Upper lobe of right lung (tissue), 1 donor: ENCODE data around the gene PLA2G5. TPM values are rescaled to one million over a fixed set of nuclear protein-coding genes. Genes with fewer than 3 reads are reported as not detected.

Experiments used
- ATAC-seq: fragments of 200-7000 bp; cut with Tn5 transposase; one replicate; pipeline ENCODE4 v1.9.1; 2020; ENCODE audit warnings: mild to moderate bottlenecking, moderate library complexity
- DNase-seq: peaks from one replicate; pipeline ENCODE4 v3.0.0-alpha.2; 2020
- H3K27ac ChIP-seq: fragments of 200-600 bp; one replicate; pipeline ENCODE4 v1.8.0; 2022
- H3K27me3 ChIP-seq: fragments of 200-600 bp; one replicate; pipeline ENCODE4 v1.8.0; 2022; ENCODE audit warnings: mild to moderate bottlenecking
- H3K36me3 ChIP-seq: fragments of 200-600 bp; one replicate; pipeline ENCODE4 v1.8.0; 2022
- H3K4me1 ChIP-seq: fragments of 200-600 bp; one replicate; pipeline ENCODE4 v1.8.0; 2022
- H3K4me3 ChIP-seq: fragments of 200-600 bp; one replicate; pipeline ENCODE4 v1.8.0; 2022; ENCODE audit warnings: mild to moderate bottlenecking
- H3K9me3 ChIP-seq: fragments of 200-600 bp; one replicate; pipeline ENCODE4 v1.8.0; 2022
- intact Hi-C: fragments of 100-400 bp; cut with DNase I; formaldehyde crosslinking; loops from one replicate; pipeline ENCODE4 v1.11.0; 2022
- total RNA-seq: library from RNA; stranded (reverse); fragmentation: NEBNext Ultra II Directional; extraction: Animal tissue kit (Norgen Biotek cat#: 25700); gene quantifications from one replicate; pipeline ENCODE4 v1.2.1, GENCODE V29; 2021
- TF ChIP-seq, protein P1 (sequence below): fragments of 200-600 bp; IDR thresholded peaks from one replicate; pipeline ENCODE4 v1.8.0; 2022; ENCODE audit warnings: antibody characterized with exemption
- donor health status: DM: no; HTN: yes; CAD: no; lungs with severe emphysema.

The PLA2G5 gene
- total RNA-seq, 1 donor from 2014 or later: 4.9 TPM

DNA sequence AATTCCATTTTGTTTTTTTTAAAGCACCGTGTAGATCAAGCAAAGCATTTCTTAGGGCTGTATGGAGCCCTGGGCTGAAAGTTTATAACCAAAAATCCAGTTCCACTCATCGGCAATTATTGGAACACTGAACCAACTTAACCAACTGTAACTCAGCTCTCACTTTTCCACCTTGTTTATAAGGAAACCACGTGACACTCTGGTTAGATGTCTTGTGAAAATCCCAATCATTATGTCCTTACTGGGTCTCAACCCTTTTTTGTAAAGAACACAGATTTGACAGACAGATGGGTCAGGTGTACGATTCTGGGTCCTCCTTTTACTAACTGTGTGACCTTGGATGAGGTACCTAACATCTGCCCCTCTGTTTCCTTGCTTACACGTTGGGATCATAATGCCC lies 6.2 kb downstream of the PLA2G5 start:
- TF ChIP-seq, protein P1, sequence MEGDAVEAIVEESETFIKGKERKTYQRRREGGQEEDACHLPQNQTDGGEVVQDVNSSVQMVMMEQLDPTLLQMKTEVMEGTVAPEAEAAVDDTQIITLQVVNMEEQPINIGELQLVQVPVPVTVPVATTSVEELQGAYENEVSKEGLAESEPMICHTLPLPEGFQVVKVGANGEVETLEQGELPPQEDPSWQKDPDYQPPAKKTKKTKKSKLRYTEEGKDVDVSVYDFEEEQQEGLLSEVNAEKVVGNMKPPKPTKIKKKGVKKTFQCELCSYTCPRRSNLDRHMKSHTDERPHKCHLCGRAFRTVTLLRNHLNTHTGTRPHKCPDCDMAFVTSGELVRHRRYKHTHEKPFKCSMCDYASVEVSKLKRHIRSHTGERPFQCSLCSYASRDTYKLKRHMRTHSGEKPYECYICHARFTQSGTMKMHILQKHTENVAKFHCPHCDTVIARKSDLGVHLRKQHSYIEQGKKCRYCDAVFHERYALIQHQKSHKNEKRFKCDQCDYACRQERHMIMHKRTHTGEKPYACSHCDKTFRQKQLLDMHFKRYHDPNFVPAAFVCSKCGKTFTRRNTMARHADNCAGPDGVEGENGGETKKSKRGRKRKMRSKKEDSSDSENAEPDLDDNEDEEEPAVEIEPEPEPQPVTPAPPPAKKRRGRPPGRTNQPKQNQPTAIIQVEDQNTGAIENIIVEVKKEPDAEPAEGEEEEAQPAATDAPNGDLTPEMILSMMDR: no peak
- Histone ChIP-seq H3K4me1 (peaks cover 3% of the 10 kb centered on the region), H3K27ac (no peak overlapping the region), H3K4me3 (no peak overlapping the region), H3K36me3 (no peaks in the 10 kb centered on the region), H3K27me3 (no peaks in the 10 kb centered on the region), H3K9me3 (no peaks in the 10 kb centered on the region)
- intact Hi-C loops: no loop called here
- ATAC-seq (no peak), DNase-seq (no peak)

DNA sequence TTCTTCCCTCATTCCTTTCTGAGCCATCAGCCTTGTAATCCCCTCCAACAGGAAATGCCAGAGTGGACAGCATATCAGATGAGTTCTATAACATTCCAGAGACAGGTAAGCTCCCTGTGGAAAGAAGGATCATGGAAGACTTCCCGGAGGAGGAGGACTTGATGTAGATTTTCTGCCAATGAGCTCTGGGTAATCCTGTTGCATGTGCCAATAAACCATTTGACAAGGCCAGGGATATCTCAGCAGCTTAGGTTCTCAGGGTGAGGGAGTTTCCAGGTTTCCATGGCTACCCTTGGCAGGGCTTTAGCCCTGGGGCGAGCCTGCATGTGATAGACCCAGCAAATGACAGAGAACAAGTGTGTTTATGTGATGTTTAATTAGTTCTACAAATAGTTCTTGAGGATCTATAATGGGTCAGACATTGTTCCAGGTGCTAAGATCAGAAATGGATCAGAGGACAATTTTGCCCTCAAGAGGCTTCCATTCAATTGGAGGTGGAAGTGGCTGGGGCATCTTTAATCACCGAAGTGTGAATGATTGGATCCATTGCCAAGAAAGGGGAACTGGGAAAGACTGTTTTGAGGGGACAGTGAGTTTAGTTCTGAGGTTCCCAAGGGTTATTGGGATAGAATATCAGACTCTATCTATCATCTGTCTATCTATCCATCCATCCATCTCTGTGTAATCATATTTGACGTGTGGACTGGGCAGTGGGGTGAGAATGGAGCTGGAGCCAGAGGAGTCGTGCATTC lies 6.9 kb downstream of the PLA2G5 start:
- Histone ChIP-seq H3K27me3 (no peaks in the 10 kb centered on the region), H3K36me3 (no peaks in the 10 kb centered on the region), H3K4me3 (no peak overlapping the region), H3K27ac (no peak overlapping the region), H3K9me3 (no peaks in the 10 kb centered on the region), H3K4me1 (peaks cover 3% of the 10 kb centered on the region)
- TF ChIP-seq, protein P1: no peak
- no peak for ATAC-seq
- intact Hi-C loops: no loop called here
- DNase-seq: no peak

GRCh38 chr1:20078171-20078651 lies 8.2 kb downstream of the PLA2G5 start:
- DNase-seq: no peak
- H3K4me3 ChIP-seq: no peak overlapping the region
- no peaks in the 10 kb centered on the region for H3K27me3 ChIP-seq

GRCh38 chr1:20078711-20079110 lies 8.7 kb downstream of the PLA2G5 start:
- H3K4me1 ChIP-seq: peaks cover 3% of the 10 kb centered on the region

More at GRCh38 chr1:20078171-20078651, 8.2 kb downstream of the PLA2G5 start:
- no peaks in the 10 kb centered on the region for H3K36me3 ChIP-seq
- H3K4me1 ChIP-seq: peaks cover 3% of the 10 kb centered on the region
- TF ChIP-seq, protein P1: no peak
- ATAC-seq: no peak
- no peak overlapping the region for H3K27ac ChIP-seq
- no peaks in the 10 kb centered on the region for H3K9me3 ChIP-seq
- intact Hi-C loops: no loop called here

DNA sequence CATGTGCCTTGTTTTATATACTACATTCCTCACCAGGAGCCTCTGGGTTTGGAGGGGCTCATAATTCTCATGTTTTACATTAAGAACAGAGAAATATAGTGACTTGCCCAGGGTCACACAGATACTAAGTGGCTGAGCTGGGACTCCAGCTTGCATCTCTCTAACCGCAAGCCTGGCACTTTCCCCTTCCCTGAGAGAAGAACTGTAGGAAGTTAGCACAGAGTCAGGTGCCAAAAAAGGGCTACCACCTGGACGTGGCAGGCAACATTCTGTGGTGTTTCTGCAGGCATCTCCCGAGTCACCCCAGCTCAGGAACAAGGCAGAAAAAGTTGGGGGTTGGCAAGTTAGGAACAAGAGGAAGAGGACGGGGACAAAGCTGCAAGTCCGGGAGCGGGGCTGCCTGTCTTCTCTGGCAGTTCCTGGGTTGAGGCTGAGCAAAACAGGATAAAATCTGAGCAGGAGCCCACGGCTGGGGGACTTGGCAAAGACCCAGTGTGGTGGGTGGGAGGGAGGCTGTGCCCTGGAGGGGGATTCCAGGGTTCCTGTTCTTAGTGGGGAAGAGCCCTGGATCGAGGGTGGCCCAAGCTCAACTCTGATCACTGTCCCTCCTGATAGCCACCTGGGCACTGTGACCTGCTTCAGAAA lies 9.8 kb downstream of the PLA2G5 start:
- Histone ChIP-seq H3K27ac (no peak overlapping the region), H3K4me3 (no peak overlapping the region), H3K36me3 (no peaks in the 10 kb centered on the region), H3K9me3 (no peaks in the 10 kb centered on the region), H3K4me1 (peaks cover 3% of the 10 kb centered on the region), H3K27me3 (no peaks in the 10 kb centered on the region)
- no peak for ATAC-seq
- no peak for DNase-seq
- intact Hi-C loops: no loop called here
- TF ChIP-seq, protein P1: no peak

More at GRCh38 chr1:20078711-20079110, 8.7 kb downstream of the PLA2G5 start:
- Histone ChIP-seq H3K27me3 (no peaks in the 10 kb centered on the region), H3K27ac (no peak overlapping the region), H3K9me3 (no peaks in the 10 kb centered on the region), H3K4me3 (no peak overlapping the region), H3K36me3 (no peaks in the 10 kb centered on the region)
- intact Hi-C loops: no loop called here
- TF ChIP-seq, protein P1: no peak
- DNase-seq: no peak
- no peak for ATAC-seq
